ENCODE measurements around the gene GFOD1.
"Not testable (repeated sequence)": the region's sequence is repeated elsewhere in the genome, so short reads cannot be mapped to it uniquely, and the experiment has no call there.

Gene GFOD1

DNA sequence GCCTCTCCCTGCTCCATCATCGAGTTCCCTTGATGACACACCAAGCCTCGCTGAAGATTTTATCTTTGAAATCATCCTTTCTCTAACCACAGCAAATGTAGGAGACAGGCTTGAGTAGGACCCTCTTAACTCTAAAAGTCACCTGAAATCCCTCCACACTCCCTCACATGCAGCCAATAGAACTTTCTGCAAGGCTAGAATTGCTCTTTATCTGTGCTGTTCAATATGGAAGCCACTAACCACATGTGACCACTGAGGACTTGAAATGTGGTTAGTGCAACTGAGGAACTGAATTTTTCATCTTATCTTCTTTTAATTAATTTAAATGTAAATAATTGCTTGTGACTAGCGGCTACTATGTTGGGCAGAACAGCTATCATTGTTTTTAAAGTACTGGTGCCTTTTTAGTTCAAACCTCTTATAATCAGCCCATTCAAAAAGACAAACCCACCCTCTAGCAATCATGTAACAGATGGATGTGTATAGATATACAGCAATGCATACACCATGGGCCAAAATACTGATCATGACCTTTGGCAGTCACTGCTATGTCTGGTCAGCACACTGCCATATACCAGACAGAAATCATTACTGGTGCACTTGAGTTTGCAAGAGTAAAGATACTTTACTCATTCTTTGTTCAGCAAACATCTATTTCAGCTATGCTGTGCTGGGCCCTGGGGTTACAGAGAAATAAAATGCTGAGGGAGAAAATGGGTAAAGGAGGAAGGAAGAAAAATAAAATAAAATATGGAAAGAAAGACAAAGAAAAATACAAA is 50.0 kb downstream of the GFOD1 start:
- no peak for DNase-seq

- DNase-seq = no peak
Measured at GRCh38 chr6:13436399-13437217, 50.8 kb downstream of the GFOD1 start.

- DNase-seq = no peak
Measured at GRCh38 chr6:13435477-13436246, 51.7 kb downstream of the GFOD1 start.

DNA sequence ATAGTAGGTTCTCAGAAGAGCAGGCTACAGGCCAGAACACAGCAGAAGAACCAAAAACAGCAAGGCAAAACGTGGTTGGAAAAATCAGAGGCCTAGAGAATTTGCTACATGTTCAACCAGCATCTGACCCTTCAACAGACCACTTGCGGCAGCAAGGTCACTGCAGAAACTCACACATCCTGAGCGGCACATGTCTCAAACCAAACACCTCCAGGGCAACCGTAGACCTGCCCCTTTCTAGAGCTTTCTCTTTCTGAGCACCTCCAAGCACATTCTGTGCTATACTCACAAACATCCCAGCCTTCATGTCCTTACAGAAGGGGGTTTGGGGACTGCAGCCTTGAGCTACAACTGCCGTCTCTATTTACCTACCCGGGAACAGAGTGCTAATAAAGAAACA is 52.6 kb downstream of the GFOD1 start:
- no peak for DNase-seq

- not testable (repeated sequence) for DNase-seq
Measured at GRCh38 chr6:13434135-13434775, 53.1 kb downstream of the GFOD1 start.

- no peak for DNase-seq
Measured at GRCh38 chr6:13433709-13434121, 53.7 kb downstream of the GFOD1 start.

GRCh38 chr6:13432526-13433184 is 54.7 kb downstream of the GFOD1 start:
- no peak for DNase-seq

DNA sequence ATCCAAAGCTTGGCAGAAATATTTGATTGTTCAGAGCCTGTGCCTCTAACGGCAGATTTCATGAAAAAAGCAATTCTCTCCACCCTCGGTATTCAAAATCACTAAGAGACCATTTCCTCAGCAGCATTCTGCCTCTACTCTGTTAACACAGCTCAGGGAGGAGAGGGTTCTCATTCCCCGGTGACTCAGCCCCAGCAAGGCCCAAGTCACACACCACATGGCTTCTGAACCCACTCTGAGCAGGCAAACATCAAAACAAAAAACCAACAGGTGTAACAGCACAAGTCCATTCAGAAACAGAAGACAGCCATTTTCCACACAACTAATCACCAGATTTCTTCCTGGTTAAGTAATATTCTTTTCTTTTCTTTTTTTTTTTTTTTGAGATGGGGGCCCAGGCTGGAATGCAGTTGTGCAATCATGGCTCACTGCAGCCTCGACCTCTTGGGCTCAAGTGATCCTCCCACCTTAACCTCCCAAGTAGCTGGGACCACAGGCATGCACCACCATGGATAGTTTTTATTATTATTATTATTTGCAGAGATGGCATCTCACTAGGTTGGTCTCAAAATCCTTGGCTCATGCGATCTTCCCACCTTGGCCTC is 55.4 kb downstream of the GFOD1 start:
- DNase-seq = no peak

GRCh38 chr6:13431059-13431656 is 56.2 kb downstream of the GFOD1 start:
- DNase-seq = no peak

DNA sequence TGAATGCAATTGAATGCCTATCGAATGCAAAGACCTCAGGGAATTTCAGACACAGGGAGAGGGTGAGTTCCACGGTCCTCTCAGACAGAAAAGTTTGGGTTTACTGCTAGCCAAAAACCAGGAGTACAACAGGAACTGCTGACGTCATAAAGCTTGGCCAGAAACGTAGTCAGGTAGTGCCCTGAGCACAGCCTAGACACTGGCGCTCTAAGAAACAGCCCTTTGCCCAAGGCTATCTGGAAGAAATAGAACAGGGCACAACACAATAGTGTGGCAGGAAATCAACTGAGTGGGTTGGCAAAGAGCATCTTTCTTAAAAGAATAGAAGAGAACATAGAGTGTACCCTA is 58.0 kb downstream of the GFOD1 start:
- DNase-seq = no peak

- DNase-seq = no peak
Measured at GRCh38 chr6:13428583-13429405, 58.6 kb downstream of the GFOD1 start.

DNA sequence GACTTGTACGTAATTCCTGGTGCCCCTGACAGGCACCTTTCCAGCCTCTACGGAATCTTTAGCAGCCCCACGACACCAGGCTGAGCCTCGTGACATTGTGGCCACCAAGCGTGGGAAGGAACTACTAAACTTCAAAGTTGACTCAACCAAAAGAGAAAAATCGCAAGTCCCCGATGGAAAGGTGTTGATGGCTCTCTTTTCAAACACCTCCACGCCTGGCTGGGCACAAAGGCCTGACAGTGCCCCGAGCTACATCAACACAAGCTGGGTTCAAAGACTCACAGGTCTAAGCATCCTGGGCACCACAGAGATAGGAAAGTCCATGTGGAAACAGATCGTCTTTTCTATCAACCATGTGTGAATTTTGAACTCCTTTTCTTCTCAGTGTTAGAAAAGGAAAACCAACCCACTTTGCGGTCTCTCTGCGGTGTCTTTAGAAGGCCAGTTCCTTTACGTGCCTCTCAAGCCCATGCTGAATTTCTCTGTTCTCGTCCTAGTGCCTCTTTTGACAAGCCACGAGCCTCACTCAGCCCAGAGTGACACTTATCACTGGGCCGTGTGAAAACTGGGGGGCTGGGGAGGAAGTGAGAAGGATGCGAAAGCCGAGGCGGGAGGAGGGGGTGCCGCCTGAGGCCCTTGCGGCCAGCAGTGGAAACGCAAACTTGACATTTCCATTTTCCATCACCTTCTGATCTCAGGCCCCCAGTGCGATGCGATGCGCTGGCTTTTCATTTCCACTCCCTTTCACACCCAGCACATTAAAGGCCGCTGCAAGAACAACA is 59.4 kb downstream of the GFOD1 start:
- DNase-seq = no peak

DNA sequence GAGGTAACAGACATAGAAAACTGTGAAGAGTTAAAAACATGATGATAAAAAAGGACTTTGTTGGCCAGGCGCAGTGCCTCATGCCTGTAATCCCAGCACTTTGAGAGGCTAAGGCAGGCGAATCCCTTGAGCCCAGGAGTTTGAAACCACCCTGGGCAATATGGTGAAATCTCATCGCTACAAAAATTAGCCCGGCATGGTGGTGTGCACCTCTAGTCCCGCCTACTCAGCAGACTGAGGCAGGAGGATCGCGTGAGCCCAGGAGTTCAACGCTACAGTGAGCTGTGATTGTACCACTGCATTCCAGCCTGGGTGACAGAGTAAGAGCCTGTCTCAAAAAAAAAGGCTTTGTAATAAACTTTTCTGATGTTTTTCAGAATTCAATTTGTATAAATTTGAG is 60.1 kb downstream of the GFOD1 start:
- no peak for DNase-seq

- DNase-seq = no peak
Measured at GRCh38 chr6:13425943-13426931, 61.2 kb downstream of the GFOD1 start.

GRCh38 chr6:13425270-13425873 is 62.0 kb downstream of the GFOD1 start:
- no peak for DNase-seq

DNA sequence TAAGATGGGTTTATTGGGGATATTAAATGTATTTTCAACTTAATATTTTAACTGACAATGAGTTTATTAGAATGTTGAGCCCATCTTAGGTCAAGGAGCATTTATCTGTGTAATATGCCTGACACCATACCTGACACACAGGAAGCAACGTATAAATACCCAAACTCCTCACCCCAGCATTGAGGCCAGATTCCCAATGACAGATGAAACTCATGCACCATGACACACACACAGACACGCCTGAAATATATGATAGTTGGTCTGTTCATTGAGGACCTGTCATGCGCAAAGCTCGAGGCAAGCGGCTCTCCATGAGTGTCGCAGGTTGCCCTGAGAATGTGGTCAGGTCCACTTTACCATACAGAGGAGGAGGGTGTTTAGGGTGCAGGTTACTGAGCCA is 64.1 kb downstream of the GFOD1 start:
- no peak for DNase-seq

DNA sequence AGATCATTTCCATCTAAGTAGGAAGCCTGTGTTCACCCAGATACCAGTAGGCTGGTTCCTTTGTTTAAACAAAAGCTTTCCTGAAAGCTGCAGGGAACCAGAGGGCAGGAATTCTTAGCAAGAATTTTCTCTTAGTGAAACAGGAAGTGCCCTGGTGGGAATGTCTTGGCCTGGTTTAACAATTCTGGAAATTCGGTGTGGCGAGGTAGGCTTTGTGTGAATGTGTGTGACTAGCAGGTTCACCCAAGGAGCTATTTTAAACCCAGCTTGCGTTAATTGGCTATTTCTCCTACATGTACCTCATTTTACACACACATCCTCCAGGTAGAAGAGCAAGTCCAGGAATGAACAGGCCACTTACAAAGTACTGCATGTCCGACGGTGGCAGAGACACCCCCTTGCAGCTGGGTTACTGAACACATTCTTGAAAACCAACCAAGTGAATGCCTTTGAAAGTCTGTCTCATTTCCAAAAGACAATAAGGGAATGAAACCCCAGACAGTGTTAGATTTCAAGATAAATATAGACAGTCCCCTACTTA is 64.6 kb downstream of the GFOD1 start:
- no peak for DNase-seq

Measured in NCI-H1048 (cell line).